HG03103 (cell line): ENCODE measurements around the gene APOB.

ENCODE experiments used
- ATAC-seq: cut with Tn5 transposase; IDR thresholded peaks from one replicate; pipeline ENCODE4 v1.9.1; 2021; ENCODE audit warnings: low read depth; ENCODE audit not compliant: unreplicated experiment

The APOB gene

GRCh38 chr2:20953146-20953824 is 90.6 kb downstream of the APOB start:
- no peak for ATAC-seq
